GM19463 (cell line): ENCODE measurements around the gene POLD4.
A peak's percentile ranks its signal among the peaks of the same experiment; 100 is the strongest.

Experiments
- ATAC-seq: cut with Tn5 transposase; IDR thresholded peaks from one replicate; pipeline ENCODE4 v1.9.1; 2021; ENCODE audit warnings: mild to moderate bottlenecking, moderate library complexity; ENCODE audit not compliant: unreplicated experiment

Gene POLD4

GRCh38 chr11:67317888-67318555 is 35.3 kb downstream of the POLD4 start:
- ATAC-seq = no peak

- peak; percentile 73 for ATAC-seq
Observed at GRCh38 chr11:67317205-67317887, 36.0 kb downstream of the POLD4 start.

- ATAC-seq = no peak
Observed at GRCh38 chr11:67316882-67317204, 36.5 kb downstream of the POLD4 start.

- no peak for ATAC-seq
Observed at GRCh38 chr11:67315325-67315909, 37.9 kb downstream of the POLD4 start.

GRCh38 chr11:67314218-67314617 is 39.1 kb downstream of the POLD4 start:
- no peak for ATAC-seq

- no peak for ATAC-seq
Observed at GRCh38 chr11:67313125-67313890, 40.0 kb downstream of the POLD4 start.

- ATAC-seq = no peak
Observed at GRCh38 chr11:67312187-67313021, 40.9 kb downstream of the POLD4 start.

- no peak for ATAC-seq
Observed at GRCh38 chr11:67311556-67312082, 41.7 kb downstream of the POLD4 start.

GRCh38 chr11:67311051-67311555 is 42.2 kb downstream of the POLD4 start:
- ATAC-seq = no peak

- ATAC-seq = no peak
Observed at GRCh38 chr11:67310246-67311050, 42.9 kb downstream of the POLD4 start.

GRCh38 chr11:67309661-67310061 is 43.7 kb downstream of the POLD4 start:
- no peak for ATAC-seq

- no peak for ATAC-seq
Observed at GRCh38 chr11:67309166-67309565, 44.2 kb downstream of the POLD4 start.

- ATAC-seq = no peak
Observed at GRCh38 chr11:67308031-67308866, 45.1 kb downstream of the POLD4 start.

GRCh38 chr11:67307545-67308001 is 45.8 kb downstream of the POLD4 start:
- no peak for ATAC-seq

GRCh38 chr11:67306769-67307544 is 46.4 kb downstream of the POLD4 start:
- no peak for ATAC-seq

- ATAC-seq = no peak
Observed at GRCh38 chr11:67304511-67305113, 48.7 kb downstream of the POLD4 start.

GRCh38 chr11:67303835-67304411 is 49.4 kb downstream of the POLD4 start:
- no peak for ATAC-seq
